Suprapubic skin (tissue), 4 donors: ENCODE measurements around the gene TMEM156.

Experiments
- EP300 ChIP-seq: sonication (generic); formaldehyde crosslinking; IDR thresholded peaks from one replicate; pipeline ENCODE4 v1.6.1; 2017; ENCODE audit warnings: antibody characterized with exemption
- POLR2A ChIP-seq, 2 donors: fragments of 450-650 bp; IDR thresholded peaks; one replicate each; pipeline ENCODE4 v1.6.1; 2017; ENCODE audit warnings: antibody characterized with exemption in 2 of 2, mild to moderate bottlenecking in 2 of 2, moderate library complexity in 2 of 2
- POLR2AphosphoS5 ChIP-seq, 3 donors: sonication (generic); formaldehyde crosslinking; IDR thresholded peaks; one replicate each; pipeline ENCODE4 v1.6.1; 2017; ENCODE audit warnings: antibody characterized with exemption in 3 of 3
- TF ChIP-seq, protein P1 (sequence below), 2 donors: fragments of 200-600 bp in 1 of 2; fragments of 450-650 bp in 1 of 2; sonication (generic) in 1 of 2; IDR thresholded peaks; one replicate each; pipeline ENCODE4 v1.5.1; 2016 to 2019; ENCODE audit warnings: antibody characterized with exemption in 2 of 2, mild to moderate bottlenecking in 1 of 2, moderate library complexity in 1 of 2

- TF ChIP-seq, protein P1, sequence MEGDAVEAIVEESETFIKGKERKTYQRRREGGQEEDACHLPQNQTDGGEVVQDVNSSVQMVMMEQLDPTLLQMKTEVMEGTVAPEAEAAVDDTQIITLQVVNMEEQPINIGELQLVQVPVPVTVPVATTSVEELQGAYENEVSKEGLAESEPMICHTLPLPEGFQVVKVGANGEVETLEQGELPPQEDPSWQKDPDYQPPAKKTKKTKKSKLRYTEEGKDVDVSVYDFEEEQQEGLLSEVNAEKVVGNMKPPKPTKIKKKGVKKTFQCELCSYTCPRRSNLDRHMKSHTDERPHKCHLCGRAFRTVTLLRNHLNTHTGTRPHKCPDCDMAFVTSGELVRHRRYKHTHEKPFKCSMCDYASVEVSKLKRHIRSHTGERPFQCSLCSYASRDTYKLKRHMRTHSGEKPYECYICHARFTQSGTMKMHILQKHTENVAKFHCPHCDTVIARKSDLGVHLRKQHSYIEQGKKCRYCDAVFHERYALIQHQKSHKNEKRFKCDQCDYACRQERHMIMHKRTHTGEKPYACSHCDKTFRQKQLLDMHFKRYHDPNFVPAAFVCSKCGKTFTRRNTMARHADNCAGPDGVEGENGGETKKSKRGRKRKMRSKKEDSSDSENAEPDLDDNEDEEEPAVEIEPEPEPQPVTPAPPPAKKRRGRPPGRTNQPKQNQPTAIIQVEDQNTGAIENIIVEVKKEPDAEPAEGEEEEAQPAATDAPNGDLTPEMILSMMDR (IDR thresholded peaks at IDR 0.05) = no peak
- TF ChIP-seq POLR2AphosphoS5 (IDR thresholded peaks at IDR 0.05) = no peak
- TF ChIP-seq EP300 = no peak
- no peak for TF ChIP-seq POLR2A (IDR thresholded peaks at IDR 0.05)
Observed at GRCh38 chr4:38982361-38983095, 49.7 kb downstream of the TMEM156 start.
